SJCRH30 (cell line): ENCODE results near the gene NPAS3. TPM values are rescaled to one million over a fixed set of nuclear protein-coding genes. Genes with fewer than 3 reads are reported as not detected.

Source experiments
- DNase-seq, 2 experiments: peaks; one replicate each; pipeline ENCODE4 v3.0.0-alpha.2; 2015 to 2020
- H3K27ac ChIP-seq: fragments of 250-450 bp; sonication (Bioruptor Pico); 2 replicates; pipeline ENCODE4 v1.5.1; 2020; ENCODE audit warnings: mild to moderate bottlenecking, moderate library complexity
- H3K27me3 ChIP-seq: fragments of 250-450 bp; sonication (Bioruptor Pico); 2 replicates; pipeline ENCODE4 v1.5.1; 2020; ENCODE audit warnings: mild to moderate bottlenecking, moderate library complexity
- H3K36me3 ChIP-seq: fragments of 250-450 bp; sonication (Bioruptor Pico); 2 replicates; pipeline ENCODE4 v1.5.1; 2020; ENCODE audit warnings: mild to moderate bottlenecking, moderate library complexity
- H3K4me1 ChIP-seq: fragments of 250-450 bp; sonication (Bioruptor Pico); 2 replicates; pipeline ENCODE4 v1.5.1; 2020; ENCODE audit warnings: mild to moderate bottlenecking, moderate library complexity
- H3K4me3 ChIP-seq: fragments of 250-450 bp; sonication (Bioruptor Pico); 2 replicates; pipeline ENCODE4 v1.5.1; 2020; ENCODE audit warnings: mild to moderate bottlenecking, moderate library complexity
- H3K9me3 ChIP-seq: fragments of 250-450 bp; sonication (Bioruptor Pico); replicated peaks from 2 replicates; pipeline ENCODE4 v1.5.1; 2020; ENCODE audit warnings: mild to moderate bottlenecking, moderate library complexity
- total RNA-seq: library from RNA; depleted of rRNA; stranded (reverse); fragments of >200 nt; shearing (Covaris generic); gene quantifications from 2 replicates; pipeline ENCODE4 v1.2.3, GENCODE V29; 2014

NPAS3 gene
- total RNA-seq, 1 experiment from 2014 or later, result 1.8 TPM

DNA sequence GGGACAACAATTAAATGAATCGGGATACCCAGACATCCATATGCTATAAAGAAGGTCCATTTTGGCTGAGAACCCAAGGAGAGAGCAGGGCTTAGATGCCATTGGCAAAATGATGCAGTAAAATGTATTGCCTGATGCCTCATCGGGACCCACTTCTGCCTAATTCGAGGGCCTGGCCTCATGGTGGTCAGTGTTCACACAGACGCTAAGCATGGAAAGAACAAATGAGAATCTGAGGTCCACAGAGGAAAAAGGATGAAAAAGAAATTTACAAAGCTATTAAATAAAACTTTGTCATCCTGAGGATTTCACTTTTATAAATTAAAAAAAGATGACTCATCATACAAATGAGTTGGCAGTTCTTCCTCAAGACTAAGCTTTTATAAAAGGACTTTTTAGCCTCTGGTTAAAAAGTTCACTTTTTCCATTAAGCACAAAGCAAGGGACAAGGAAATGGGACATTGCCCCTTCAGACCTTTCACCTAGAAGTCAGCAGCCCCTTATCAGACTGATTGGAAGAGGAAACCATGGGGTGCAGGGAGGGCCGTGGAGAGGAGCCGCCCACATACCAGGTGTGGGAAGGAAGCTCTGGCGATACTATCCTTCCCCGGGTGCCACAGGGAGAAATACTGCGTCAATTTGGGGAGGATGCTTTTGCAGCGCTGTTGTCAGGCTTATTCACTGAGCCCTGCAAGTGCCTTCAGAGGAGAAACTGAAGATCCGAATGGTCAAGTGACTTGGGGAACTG lies 836.2 kb downstream of the NPAS3 start:
- Histone ChIP-seq H3K36me3 (no peaks in the 10 kb centered on the region), H3K4me3 (no peak overlapping the region), H3K9me3 (no peaks in the 10 kb centered on the region), H3K27me3 (no peaks in the 10 kb centered on the region), H3K4me1 (peaks cover 14% of the 10 kb centered on the region), H3K27ac (no peak overlapping the region)
- DNase-seq, result no peak

GRCh38 chr14:33776871-33777270 lies 838.2 kb downstream of the NPAS3 start:
- Histone ChIP-seq H3K4me3 (no peak overlapping the region), H3K27ac (no peak overlapping the region), H3K27me3 (no peaks in the 10 kb centered on the region), H3K4me1 (peaks cover 14% of the 10 kb centered on the region), H3K9me3 (no peaks in the 10 kb centered on the region), H3K36me3 (no peaks in the 10 kb centered on the region)
- DNase-seq, result no peak

DNA sequence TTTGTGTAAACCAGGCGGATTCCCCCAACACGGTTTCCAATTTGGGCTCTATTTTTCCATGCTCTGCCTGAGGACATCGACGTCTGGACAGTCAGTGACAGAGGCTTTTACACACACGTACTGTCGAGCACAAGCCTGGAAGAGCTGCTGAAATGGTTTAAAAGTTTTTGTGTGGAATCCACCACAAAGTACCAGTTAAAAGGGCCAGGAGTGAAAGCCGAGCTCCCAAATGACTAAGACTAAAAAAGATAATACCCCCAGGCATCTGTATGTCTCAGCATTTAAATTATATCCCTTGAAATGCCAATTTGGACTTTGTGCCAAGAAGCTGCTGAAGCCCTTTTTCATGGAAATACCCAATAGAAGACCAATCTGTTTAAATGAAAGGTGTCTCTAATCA lies 839.0 kb downstream of the NPAS3 start:
- DNase-seq, result peak in 1 of 2 experiments; percentile 51
- Histone ChIP-seq H3K27me3 (no peaks in the 10 kb centered on the region), H3K4me1 (peaks cover 14% of the 10 kb centered on the region), H3K36me3 (no peaks in the 10 kb centered on the region), H3K27ac (no peak overlapping the region), H3K4me3 (no peak overlapping the region), H3K9me3 (no peaks in the 10 kb centered on the region)

DNA sequence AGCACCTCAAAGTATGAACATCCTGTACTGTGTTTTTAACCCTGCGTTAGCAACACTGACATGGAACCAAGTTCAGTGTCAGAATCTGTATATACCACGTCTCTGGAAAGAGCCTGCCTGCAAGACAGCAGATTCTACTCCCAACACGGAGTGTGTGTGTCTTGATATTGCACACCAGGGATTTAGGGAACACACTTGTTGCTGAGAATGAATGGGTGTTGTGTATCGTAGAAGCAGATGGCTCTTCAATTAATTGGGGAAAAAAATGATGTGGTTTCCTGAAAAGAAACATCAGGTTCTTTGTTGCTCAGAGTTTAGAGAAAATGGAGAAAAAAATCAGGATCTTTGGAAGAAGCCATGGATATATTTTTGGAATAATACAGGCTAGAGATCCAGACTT lies 841.4 kb downstream of the NPAS3 start:
- Histone ChIP-seq H3K4me3 (no peak overlapping the region), H3K27ac (no peak overlapping the region), H3K4me1 (peaks cover 14% of the 10 kb centered on the region), H3K9me3 (no peaks in the 10 kb centered on the region), H3K36me3 (no peaks in the 10 kb centered on the region), H3K27me3 (no peaks in the 10 kb centered on the region)
- no peak for DNase-seq

- H3K4me1 ChIP-seq, result peaks cover 14% of the 10 kb centered on the region
- no peak overlapping the region for H3K4me3 ChIP-seq
- H3K9me3 ChIP-seq, result no peaks in the 10 kb centered on the region
- no peak for DNase-seq
- no peaks in the 10 kb centered on the region for H3K36me3 ChIP-seq
- H3K27me3 ChIP-seq, result no peaks in the 10 kb centered on the region
- no peak overlapping the region for H3K27ac ChIP-seq
Measured at GRCh38 chr14:33781236-33781635, 842.6 kb downstream of the NPAS3 start.

DNA sequence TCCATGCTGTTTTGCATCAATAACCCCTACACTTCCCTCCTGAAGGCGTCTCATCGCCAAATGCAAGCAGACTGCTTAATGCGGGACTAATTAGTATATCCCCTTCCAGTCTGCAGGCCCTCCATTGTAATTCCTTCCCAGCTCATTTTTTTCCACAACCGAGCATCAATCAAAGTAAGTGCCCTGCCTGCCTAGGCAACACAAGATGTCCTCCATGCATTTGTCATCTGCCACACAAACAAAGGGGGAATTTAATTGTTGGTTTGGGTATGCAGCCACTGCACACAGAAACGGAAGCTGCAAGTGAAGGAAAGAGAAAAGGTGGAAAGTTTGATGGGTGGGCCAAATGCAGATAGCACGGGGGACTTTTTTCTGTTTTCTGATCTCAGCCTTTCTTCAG lies 844.2 kb downstream of the NPAS3 start:
- H3K27me3 ChIP-seq, result no peaks in the 10 kb centered on the region
- H3K36me3 ChIP-seq, result no peaks in the 10 kb centered on the region
- H3K4me1 ChIP-seq, result peaks cover 6% of the 10 kb centered on the region
- peak; percentile 19 to 28 for DNase-seq
- H3K4me3 ChIP-seq, result no peak overlapping the region
- H3K9me3 ChIP-seq, result no peaks in the 10 kb centered on the region
- no peak overlapping the region for H3K27ac ChIP-seq

DNA sequence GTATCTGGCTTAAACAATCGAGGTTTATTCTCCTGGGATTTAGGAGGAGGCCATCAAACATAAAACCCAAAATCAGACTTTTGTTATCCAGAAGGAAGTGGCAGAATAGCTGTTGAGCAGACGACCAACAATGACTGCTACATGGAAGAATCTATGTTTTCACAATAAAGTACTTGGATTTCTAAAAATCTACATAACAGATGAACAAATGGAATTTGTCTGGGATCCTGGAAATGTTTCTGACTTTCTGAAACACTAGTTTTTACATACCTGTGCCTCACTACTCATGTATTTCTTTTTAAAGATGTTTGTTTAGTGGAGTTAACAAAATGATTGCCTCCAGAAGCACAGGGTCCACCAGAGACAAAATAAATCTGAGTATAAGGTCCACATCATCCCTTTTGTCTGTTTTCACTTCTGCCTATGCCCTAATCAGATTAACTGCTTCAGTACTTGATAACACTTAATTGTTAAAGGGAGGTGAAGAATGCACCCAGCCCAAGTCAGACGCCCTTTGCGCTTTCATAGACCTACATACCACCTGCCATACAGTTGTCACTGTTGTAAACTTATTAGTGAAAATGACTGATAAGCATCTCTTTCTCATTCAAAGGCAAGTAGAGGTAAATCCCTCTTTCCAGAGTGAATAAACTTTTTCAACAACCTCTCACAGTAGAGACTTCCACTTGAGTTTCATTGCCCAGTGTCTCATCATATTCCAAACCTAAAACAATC lies 847.6 kb downstream of the NPAS3 start:
- no peak overlapping the region for H3K4me3 ChIP-seq
- no peaks in the 10 kb centered on the region for H3K9me3 ChIP-seq
- H3K27ac ChIP-seq, result no peak overlapping the region
- H3K36me3 ChIP-seq, result no peaks in the 10 kb centered on the region
- H3K27me3 ChIP-seq, result no peaks in the 10 kb centered on the region
- peak in 1 of 2 experiments; percentile 19 for DNase-seq
- H3K4me1 ChIP-seq, result peaks cover 4% of the 10 kb centered on the region; the same call in 1 of the 2 replicates

DNA sequence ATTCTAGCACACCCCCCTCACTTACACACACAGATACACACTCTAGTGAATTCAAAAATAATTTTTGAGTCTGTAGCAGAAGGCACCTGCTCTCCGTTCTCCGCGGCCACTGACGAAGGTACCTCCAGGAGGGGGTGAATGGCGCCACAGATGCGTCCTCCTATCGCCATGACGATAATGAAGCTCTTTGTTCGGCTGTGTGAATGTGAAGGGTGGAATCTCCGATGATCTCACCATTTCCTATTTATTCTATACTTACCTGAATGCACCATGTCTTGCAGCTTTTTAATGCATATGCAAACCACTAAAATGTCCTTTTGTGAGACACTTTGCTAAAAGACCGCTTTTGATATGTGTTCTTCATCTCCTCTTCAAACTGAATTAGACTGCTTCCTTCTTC lies 849.5 kb downstream of the NPAS3 start:
- DNase-seq, result no peak
- Histone ChIP-seq H3K36me3 (no peaks in the 10 kb centered on the region), H3K27me3 (no peaks in the 10 kb centered on the region), H3K4me1 (peaks cover 4% of the 10 kb centered on the region; the same call in 1 of the 2 replicates), H3K27ac (no peak overlapping the region), H3K9me3 (no peaks in the 10 kb centered on the region), H3K4me3 (no peak overlapping the region)

DNA sequence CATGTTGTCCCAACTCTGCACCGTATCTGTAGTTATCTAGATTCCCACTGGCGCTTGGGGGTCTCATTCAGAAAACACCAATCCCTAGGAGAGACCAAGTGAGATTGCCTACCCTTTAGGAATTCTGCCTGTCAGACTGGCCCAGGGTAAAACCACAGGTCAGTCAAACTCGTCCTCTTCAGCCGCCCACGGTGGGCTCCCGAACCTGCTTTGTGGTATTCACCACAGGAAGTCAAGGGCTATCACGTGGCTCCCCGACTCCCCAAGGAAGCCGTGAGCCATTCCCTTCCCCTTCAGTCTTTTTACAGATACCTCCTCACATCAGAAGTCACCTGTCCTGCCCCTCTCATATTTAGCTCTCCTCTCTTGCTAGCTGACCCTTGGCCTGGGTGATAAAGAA lies 852.3 kb downstream of the NPAS3 start:
- no peak overlapping the region for H3K27ac ChIP-seq
- H3K27me3 ChIP-seq, result no peaks in the 10 kb centered on the region
- no peaks in the 10 kb centered on the region for H3K36me3 ChIP-seq
- no peaks in the 10 kb centered on the region; the same call in 1 of the 2 replicates for H3K9me3 ChIP-seq
- H3K4me1 ChIP-seq, result peaks cover 4% of the 10 kb centered on the region; the same call in 1 of the 2 replicates
- DNase-seq, result no peak
- H3K4me3 ChIP-seq, result no peak overlapping the region

DNA sequence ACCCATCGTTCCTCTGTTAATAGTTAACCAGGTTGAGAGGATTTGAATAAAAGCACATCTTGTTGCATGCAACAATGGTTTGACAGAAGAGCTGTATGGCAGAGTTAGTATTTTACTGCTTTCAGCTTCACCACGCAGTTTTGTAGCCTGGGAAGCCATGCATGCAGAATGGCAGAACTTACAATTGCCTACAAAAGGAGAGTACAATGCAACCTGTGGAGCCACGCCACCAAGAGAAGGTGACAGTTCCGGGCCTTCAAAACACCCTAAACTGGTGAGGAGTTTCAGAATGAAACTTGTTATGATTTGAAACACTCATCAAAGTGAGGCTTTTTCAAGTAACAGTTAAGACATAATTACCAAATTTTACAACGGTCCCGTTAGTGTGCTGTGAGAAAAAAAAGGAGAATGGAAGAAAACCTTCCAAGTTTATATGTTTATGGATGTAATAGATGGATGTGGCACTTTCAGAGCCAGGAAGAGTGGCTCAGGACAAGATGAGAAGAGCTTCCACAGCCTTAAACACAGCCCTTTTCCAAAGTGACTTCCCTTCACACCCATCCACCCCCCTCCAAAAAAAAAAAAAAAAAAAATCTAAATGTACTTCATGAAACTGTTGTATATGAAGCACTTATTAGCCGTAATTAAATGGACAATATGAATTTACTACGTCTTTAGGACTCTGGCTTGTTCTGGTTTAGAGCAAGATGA lies 853.5 kb downstream of the NPAS3 start:
- Histone ChIP-seq H3K4me1 (no peaks in the 10 kb centered on the region), H3K9me3 (no peaks in the 10 kb centered on the region; the same call in 1 of the 2 replicates), H3K4me3 (no peak overlapping the region), H3K27me3 (no peaks in the 10 kb centered on the region), H3K27ac (no peak overlapping the region), H3K36me3 (no peaks in the 10 kb centered on the region)
- DNase-seq, result no peak

DNA sequence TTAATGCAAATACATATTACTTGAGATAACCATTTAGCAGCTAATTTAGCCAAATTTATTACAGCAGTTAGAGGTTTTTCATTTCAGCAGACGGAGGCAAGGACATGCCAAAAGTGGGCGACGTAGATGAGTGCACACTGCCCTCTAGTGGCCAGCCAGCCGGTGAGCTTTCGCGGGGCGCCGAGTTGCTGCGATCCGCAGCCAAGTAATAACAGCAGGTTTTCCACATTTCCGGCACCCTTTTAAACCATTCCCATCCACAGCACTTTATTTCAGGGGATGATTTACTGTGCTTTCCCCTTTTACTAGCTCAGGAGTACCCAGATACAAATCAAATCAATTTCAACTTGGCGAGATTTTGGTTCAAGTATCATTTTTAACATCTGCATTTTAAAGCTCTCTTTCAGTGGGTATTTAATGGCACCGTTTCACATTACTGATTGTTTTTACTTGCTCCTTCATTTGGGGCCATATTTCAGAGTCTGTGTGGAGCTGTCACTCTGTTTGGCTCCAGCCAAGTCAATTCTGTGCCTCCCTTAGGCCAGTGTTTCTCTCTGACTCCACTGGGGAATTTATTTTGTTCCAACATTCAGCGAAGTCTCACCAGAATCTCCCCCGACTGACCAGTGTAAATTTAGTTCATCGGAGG lies 854.2 kb downstream of the NPAS3 start:
- Histone ChIP-seq H3K4me1 (no peaks in the 10 kb centered on the region), H3K9me3 (no peaks in the 10 kb centered on the region; the same call in 1 of the 2 replicates), H3K27me3 (no peaks in the 10 kb centered on the region), H3K27ac (no peak overlapping the region), H3K4me3 (no peak overlapping the region), H3K36me3 (no peaks in the 10 kb centered on the region)
- peak; percentile 71 to 86 for DNase-seq

DNA sequence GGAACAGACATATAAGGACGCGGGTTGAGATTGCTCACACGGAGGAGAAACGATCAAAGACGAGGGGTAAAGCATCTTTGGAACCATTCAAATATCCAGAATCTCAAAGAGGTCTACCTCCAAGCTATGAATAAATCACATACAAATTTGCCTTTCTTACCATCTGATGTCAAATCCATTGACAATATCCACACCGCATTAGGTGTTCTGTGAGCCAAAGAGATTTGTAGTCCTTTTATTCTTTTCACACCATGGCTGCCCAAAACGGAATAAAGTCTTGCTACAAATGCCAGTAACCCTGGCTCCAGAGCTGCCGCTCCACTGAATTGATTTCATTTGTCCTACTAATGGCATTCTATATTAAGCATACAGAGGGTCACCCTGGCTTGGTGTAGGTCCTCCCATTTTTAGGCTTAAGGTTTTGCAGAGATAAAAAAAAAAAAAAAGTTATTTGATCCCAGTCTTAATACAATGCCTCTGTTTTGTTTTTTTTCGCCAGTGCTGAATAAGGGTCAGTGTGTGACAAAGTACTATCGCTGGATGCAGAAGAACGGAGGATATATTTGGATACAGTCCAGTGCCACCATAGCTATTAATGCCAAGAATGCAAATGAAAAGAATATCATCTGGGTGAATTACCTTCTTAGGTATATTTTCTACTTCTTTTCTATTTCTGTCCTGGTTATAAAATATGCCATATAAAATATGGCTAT lies 854.9 kb downstream of the NPAS3 start:
- Histone ChIP-seq H3K27me3 (no peaks in the 10 kb centered on the region), H3K36me3 (no peaks in the 10 kb centered on the region), H3K9me3 (no peaks in the 10 kb centered on the region; the same call in 1 of the 2 replicates), H3K4me1 (no peaks in the 10 kb centered on the region), H3K4me3 (no peak overlapping the region), H3K27ac (no peak overlapping the region)
- DNase-seq, result no peak

GRCh38 chr14:33794791-33795305 lies 856.2 kb downstream of the NPAS3 start:
- no peak for DNase-seq
- no peaks in the 10 kb centered on the region for H3K36me3 ChIP-seq
- H3K27me3 ChIP-seq, result no peaks in the 10 kb centered on the region
- no peaks in the 10 kb centered on the region for H3K4me1 ChIP-seq
- no peaks in the 10 kb centered on the region; the same call in 1 of the 2 replicates for H3K9me3 ChIP-seq
- H3K27ac ChIP-seq, result no peak overlapping the region
- H3K4me3 ChIP-seq, result no peak overlapping the region

DNA sequence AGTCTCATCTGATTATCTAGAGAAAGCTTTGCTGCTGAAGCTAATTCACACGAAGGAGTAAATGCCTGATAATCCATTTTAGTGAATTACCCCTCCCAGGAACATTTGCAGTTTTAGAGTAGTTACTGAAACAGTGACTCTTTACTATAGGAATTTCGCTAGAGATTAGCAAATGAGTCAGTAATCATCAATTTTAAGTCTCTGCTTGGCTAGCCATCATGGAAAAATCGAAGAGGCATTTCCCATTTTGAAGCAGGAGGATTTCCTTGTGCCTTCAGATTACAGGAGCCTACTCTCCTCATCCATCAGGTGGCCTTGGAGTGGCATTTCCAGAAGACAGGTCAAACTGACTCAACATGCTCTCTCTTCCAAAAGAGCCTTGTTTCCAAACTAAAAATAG lies 857.7 kb downstream of the NPAS3 start:
- H3K4me3 ChIP-seq, result no peak overlapping the region
- H3K4me1 ChIP-seq, result no peaks in the 10 kb centered on the region
- no peak overlapping the region for H3K27ac ChIP-seq
- H3K9me3 ChIP-seq, result no peaks in the 10 kb centered on the region; the same call in 1 of the 2 replicates
- no peaks in the 10 kb centered on the region for H3K36me3 ChIP-seq
- H3K27me3 ChIP-seq, result no peaks in the 10 kb centered on the region
- no peak for DNase-seq
